OCI-LY7 (cell line): Measurements from ENCODE around the gene SLC25A42. TPM values are rescaled to one million over a fixed set of nuclear protein-coding genes. Genes with fewer than 3 reads are reported as not detected.

Experiments
- BruUV-seq: library from RNA; stranded (reverse); fragments of 400-500 nt; replicated peaks from 2 replicates; lab custom pipeline; 2021; lab: Mats Ljungman, UMichigan
- CTCF ChIA-PET: fragments of 300-600 bp; sonication (Branson Sonifier 250); formaldehyde crosslinking; loops from one replicate; lab custom pipeline; 2022; ENCODE audit warnings: antibody characterized with exemption; ENCODE audit not compliant: unreplicated experiment; lab: Charles Lee
- POLR2A ChIA-PET: fragments of 300-600 bp; sonication (Branson Sonifier 250); formaldehyde crosslinking; loops from one replicate; lab custom pipeline; 2022; ENCODE audit warnings: antibody characterized with exemption; lab: Charles Lee
- DNase-seq: peaks from one replicate; pipeline ENCODE4 v3.0.0-alpha.2; 2015; ENCODE audit warnings: low spot score
- H2AFZ ChIP-seq: fragments of 200-600 bp; sonication (generic), shearing (Covaris generic); 2 replicates; pipeline ENCODE4 v1.6.1; 2014; ENCODE audit warnings: mild to moderate bottlenecking, antibody characterized with exemption, low read length, moderate library complexity
- H3K27ac ChIP-seq: fragments of 200-600 bp; sonication (generic); 2 replicates; pipeline ENCODE4 v1.5.1; 2014; ENCODE audit warnings: mixed run types, low read depth, mild to moderate bottlenecking, moderate library complexity, low read length, inconsistent platforms; ENCODE audit not compliant: poor library complexity, severe bottlenecking
- H3K36me3 ChIP-seq: fragments of 200-600 bp; sonication (generic); 2 replicates; pipeline ENCODE4 v1.6.1; 2014; ENCODE audit warnings: mild to moderate bottlenecking, antibody characterized with exemption, low read length, moderate library complexity, mixed read lengths; ENCODE audit not compliant: insufficient read depth
- H3K4me1 ChIP-seq: fragments of 200-600 bp; sonication (generic); 2 replicates; pipeline ENCODE4 v1.5.1; 2014; ENCODE audit warnings: mild to moderate bottlenecking, low read length; ENCODE audit not compliant: insufficient read depth, poor library complexity, severe bottlenecking
- H3K4me2 ChIP-seq: fragments of 200-600 bp; sonication (generic); 2 replicates; pipeline ENCODE4 v1.6.1; 2014; ENCODE audit warnings: mild to moderate bottlenecking, low read length
- H3K4me3 ChIP-seq: fragments of 200-600 bp; sonication (generic); 2 replicates; pipeline ENCODE4 v1.5.1; 2014; ENCODE audit warnings: mild to moderate bottlenecking, low read depth, low read length; ENCODE audit not compliant: poor library complexity, severe bottlenecking
- H3K79me2 ChIP-seq: fragments of 200-600 bp; sonication (generic); 2 replicates; pipeline ENCODE4 v1.6.1; 2016; ENCODE audit warnings: low read depth, mild to moderate bottlenecking, low read length, moderate library complexity, mixed read lengths; ENCODE audit not compliant: insufficient read depth
- H3K9me2 ChIP-seq: fragments of 200-600 bp; sonication (generic); 2 replicates; pipeline ENCODE4 v1.6.1; 2016; ENCODE audit warnings: mild to moderate bottlenecking, low read length, mixed read lengths; ENCODE audit not compliant: insufficient read depth
- H3K9me3 ChIP-seq: fragments of 200-600 bp; sonication (generic); 2 replicates; pipeline ENCODE4 v1.6.1; 2014; ENCODE audit warnings: mild to moderate bottlenecking, mixed run types, low read length, mixed read lengths
- H4K20me1 ChIP-seq: fragments of 200-600 bp; sonication (generic); 2 replicates; pipeline ENCODE4 v1.6.1; 2014; ENCODE audit warnings: mild to moderate bottlenecking, antibody characterized with exemption, low read length, moderate library complexity, mixed read lengths; ENCODE audit not compliant: insufficient read depth
- CTCF ChIP-seq: fragments of 200-600 bp; sonication (generic); conservative IDR thresholded peaks from 2 replicates; pipeline ENCODE4 v1.5.1; 2014; ENCODE audit warnings: mild to moderate bottlenecking, antibody characterized with exemption, low read length, moderate library complexity, mixed read lengths
- EZH2phosphoT487 ChIP-seq: fragments of 200-600 bp; sonication (generic); IDR thresholded peaks from 2 replicates; pipeline ENCODE4 v1.6.1; 2018; ENCODE audit warnings: low read depth, borderline replicate concordance, mild to moderate bottlenecking, mixed run types, antibody characterized with exemption, low read length, moderate library complexity, mixed read lengths
- intact Hi-C: fragments of 100-400 bp; cut with micrococcal nuclease; formaldehyde crosslinking; loops from one replicate; pipeline ENCODE4 v1.10.0; 2022; ENCODE audit not compliant: unreplicated experiment
- total RNA-seq, 2 experiments: library from RNA; depleted of rRNA in 1 of 2; stranded (reverse); fragments of >200 nt in 1 of 2; shearing (Covaris generic) in 1 of 2; gene quantifications; 2 replicates each; pipeline ENCODE4 v1.2.3, GENCODE V29; 2014 to 2022

SLC25A42 gene
- total RNA-seq, 2 experiments from 2014 or later: 13.8 to 23.4 TPM

- H3K79me2 ChIP-seq: no peaks in the 10 kb centered on the region
- no peaks in the 10 kb centered on the region for H4K20me1 ChIP-seq
- no peaks in the 10 kb centered on the region for H3K9me3 ChIP-seq
- ChIA-PET CTCF (interaction anchor here (0.8 kb wide), 1 partner anchor 121 kb away, joined by 4 read pairs; no protein-coding TSS in a partner anchor), POLR2A (no interaction called here)
- TF ChIP-seq EZH2phosphoT487 (no peak), CTCF (no peak)
- no peak overlapping the region for H2AFZ ChIP-seq
- intact Hi-C loops: no loop called here
- BruUV-seq: no TSS peak
- no peak for DNase-seq
- H3K27ac ChIP-seq: no peak overlapping the region
- H3K4me2 ChIP-seq: no peak overlapping the region
- no peaks in the 10 kb centered on the region for H3K4me1 ChIP-seq
- H3K9me2 ChIP-seq: no peaks in the 10 kb centered on the region
- peaks cover 92% of the 10 kb centered on the region for H3K36me3 ChIP-seq
- no peak overlapping the region for H3K4me3 ChIP-seq
Measured at GRCh38 chr19:19054315-19054938, 9.4 kb upstream of the SLC25A42 start.

GRCh38 chr19:19054939-19055440, 8.8 kb upstream of the SLC25A42 start:
- no peak for DNase-seq
- TF ChIP-seq EZH2phosphoT487 (no peak), CTCF (no peak)
- Histone ChIP-seq H3K36me3 (peaks cover 94% of the 10 kb centered on the region), H3K4me3 (no peak overlapping the region), H3K4me1 (no peaks in the 10 kb centered on the region), H4K20me1 (no peaks in the 10 kb centered on the region), H3K9me2 (no peaks in the 10 kb centered on the region), H3K4me2 (no peak overlapping the region), H3K9me3 (no peaks in the 10 kb centered on the region), H3K27ac (no peak overlapping the region), H3K79me2 (no peaks in the 10 kb centered on the region), H2AFZ (no peak overlapping the region)
- no TSS peak for BruUV-seq
- ChIA-PET POLR2A (no interaction called here), CTCF (interaction anchor here (0.8 kb wide), 1 partner anchor 120 kb away, joined by 4 read pairs; no protein-coding TSS in a partner anchor)
- intact Hi-C loops: no loop called here

GRCh38 chr19:19055701-19056100, 8.1 kb upstream of the SLC25A42 start:
- POLR2A ChIA-PET: no interaction called here

More at GRCh38 chr19:19055701-19056100, 8.1 kb upstream of the SLC25A42 start:
- Histone ChIP-seq H4K20me1 (no peaks in the 10 kb centered on the region), H3K36me3 (peaks cover 90% of the 10 kb centered on the region), H2AFZ (no peak overlapping the region), H3K4me3 (no peak overlapping the region), H3K9me3 (no peaks in the 10 kb centered on the region), H3K4me1 (no peaks in the 10 kb centered on the region), H3K9me2 (no peaks in the 10 kb centered on the region), H3K4me2 (no peak overlapping the region), H3K27ac (no peak overlapping the region), H3K79me2 (no peaks in the 10 kb centered on the region)
- TF ChIP-seq EZH2phosphoT487 (no peak), CTCF (no peak)
- BruUV-seq: no TSS peak
- CTCF ChIA-PET: no interaction called here
- DNase-seq: no peak
- intact Hi-C loops: no loop called here
